GF-D8 (cell line): Measurements from ENCODE around the gene CDR2L.
A peak's percentile ranks its signal among the peaks of the same experiment; 100 is the strongest.
"Not testable (repeated sequence)": the region's sequence is repeated elsewhere in the genome, so short reads cannot be mapped to it uniquely, and the experiment has no call there.

Experiments used
- DNase-seq: peaks from one replicate; lab custom pipeline; 2025; lab: John Stamatoyannopoulos, UW

Gene CDR2L

GRCh38 chr17:74981979-74982662, 5.3 kb upstream of the CDR2L start:
- no peak for DNase-seq

GRCh38 chr17:74982663-74983313, 4.6 kb upstream of the CDR2L start:
- not testable (repeated sequence) for DNase-seq

DNA sequence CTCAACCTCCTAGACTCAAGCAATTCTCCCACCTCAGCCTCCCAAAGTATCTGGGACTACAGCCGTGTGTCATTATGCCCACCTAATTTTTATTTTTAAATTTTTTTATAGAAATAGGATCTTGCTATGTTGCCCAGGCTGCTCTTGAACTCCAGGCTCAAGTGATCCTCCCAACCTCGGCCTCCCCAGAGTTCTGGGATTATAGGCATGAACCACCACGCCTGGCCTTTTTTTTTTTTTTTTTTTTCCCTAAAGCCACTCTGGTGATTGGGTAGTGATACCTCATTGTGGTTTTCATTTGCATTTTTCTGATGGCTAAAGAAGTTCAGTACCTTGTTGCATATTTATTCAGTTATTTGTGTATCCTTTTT, 1.2 kb upstream of the CDR2L start:
- no peak for DNase-seq

DNA sequence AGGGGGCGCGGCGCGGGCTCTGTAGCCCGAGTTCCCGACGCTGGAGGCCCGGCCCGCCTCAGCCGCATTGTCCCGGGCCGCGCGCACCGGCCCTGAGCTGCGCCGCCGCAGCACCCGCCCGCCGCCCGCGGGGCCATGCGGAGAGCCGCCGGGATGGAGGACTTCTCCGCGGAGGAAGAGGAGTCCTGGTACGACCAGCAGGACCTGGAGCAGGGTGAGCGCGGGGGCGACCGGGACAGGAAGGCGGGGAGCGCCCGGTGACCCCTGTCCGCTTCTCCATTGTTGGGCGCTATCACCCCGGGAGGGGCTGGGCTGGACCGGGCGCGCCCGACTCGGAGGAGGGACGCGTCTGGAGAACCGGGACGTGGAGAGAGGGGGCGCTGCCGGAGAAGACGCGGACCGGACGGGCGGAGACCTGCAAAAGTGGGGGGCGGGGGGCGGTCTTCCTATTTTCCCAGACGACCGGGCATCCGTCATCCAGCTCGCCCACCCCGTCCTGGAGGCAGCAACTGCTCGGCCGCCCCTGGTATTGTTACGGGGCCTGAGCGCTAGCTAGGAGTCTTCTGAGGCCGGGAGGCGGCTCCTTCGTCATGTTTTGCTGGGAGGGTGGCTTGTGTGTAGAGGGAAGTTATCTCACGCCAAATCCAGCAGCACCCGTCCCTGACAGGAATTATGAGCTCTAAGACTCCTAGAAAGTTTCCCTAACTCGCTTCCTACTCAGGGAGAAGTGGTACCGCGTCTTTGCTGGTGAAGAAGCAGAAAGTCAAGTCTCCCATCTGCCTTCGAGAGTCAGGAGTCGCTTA, 678 bp downstream of the CDR2L start:
- no peak for DNase-seq

GRCh38 chr17:74990581-74991105, 3.2 kb downstream of the CDR2L start:
- DNase-seq = no peak

- no peak for DNase-seq
Observed at GRCh38 chr17:74992223-74992622, 4.8 kb downstream of the CDR2L start.

GRCh38 chr17:74994440-74994839, 7.0 kb downstream of the CDR2L start:
- no peak for DNase-seq

- no peak for DNase-seq
Observed at GRCh38 chr17:74995847-74996246, 8.4 kb downstream of the CDR2L start.

DNA sequence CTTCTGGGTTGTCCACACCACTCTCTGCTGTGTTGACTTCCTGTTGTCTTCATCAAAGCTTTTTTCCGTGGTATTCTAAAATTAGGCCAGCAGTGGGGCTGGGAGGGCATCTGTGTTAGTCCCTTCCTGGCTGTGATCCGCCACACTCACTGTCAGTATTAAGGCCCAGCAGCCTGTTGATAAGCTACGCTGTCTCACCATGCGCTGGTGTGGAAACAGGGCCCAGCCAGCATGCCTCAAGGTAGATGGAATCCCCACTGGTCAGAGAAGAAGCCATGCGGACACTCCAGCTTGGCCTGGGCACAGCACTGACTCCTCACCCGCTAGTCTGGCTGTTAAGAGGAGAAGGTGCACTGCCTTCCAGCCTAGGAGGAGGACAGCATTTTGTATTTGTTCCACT, 11.4 kb downstream of the CDR2L start:
- no peak for DNase-seq

- no peak for DNase-seq
Observed at GRCh38 chr17:74999523-74999922, 12.1 kb downstream of the CDR2L start.

DNA sequence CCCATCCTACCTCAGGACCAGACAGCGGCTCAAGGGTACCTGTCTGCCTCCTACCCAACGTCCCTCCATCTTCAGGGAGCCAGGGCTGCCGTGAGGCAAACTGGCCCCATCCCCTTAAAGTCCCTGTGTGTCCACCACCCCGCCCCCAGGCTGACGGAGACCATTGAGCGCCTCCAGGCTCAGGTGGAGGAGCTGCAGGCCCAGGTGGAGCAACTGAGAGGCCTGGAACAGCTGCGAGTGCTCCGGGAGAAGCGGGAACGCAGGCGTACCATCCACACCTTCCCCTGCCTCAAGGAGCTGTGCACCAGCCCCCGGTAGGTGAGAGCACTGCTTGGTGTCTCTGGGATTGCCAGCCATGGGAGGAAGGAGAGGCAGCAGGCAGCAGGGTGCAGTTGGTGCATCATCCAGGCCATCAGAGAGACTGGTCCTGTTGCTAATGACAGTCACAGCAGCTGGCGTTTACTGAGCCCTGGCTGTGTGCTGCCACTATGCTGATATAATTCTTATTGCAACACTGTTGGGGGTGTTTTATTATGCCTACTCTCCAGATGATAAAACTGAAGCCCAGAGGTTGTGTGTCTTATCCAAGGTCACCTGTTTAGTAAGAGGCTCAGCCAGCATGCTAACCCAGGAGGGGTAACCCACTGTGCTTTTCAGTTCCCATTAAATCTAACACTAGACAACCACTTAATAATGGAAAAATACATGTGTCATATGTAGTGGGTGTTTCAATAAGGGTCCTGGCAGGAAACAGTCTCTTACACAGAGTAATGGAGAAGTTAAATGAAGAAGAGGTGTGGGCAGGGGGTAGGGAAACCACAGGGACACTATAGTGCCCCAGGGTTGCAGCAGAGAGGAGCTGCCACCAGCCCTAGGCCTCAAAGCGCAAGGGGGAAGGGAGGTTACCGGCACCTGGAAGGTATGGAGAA, 14.7 kb downstream of the CDR2L start:
- no peak for DNase-seq

GRCh38 chr17:75003070-75003956, 15.9 kb downstream of the CDR2L start:
- DNase-seq = no peak

DNA sequence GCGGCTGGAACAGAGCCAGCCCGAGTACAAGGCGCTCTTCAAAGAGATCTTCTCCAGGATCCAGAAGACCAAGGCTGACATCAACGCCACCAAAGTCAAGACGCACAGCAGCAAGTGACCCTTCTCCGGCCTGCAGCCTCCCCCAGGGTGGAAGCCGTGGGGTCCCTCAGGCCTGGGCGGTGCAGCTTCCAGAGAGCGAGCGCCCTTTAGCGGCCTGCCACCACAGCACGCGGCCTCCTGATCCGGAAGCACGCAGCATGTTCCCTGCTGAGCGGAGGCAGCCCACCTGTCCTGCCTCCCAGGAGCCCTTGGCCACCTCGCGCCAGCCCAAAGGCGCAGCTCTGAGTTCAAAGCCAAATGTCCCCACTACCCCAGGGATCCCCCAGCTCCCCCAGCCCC, 16.5 kb downstream of the CDR2L start:
- no peak for DNase-seq

GRCh38 chr17:75004371-75004770, 16.9 kb downstream of the CDR2L start:
- DNase-seq = no peak

GRCh38 chr17:75005291-75005690, 17.9 kb downstream of the CDR2L start:
- DNase-seq = no peak

- not testable (repeated sequence) for DNase-seq
Observed at GRCh38 chr17:75006084-75006483, 18.7 kb downstream of the CDR2L start.

- DNase-seq = peak; percentile 21
Observed at GRCh38 chr17:75006653-75007052, 19.2 kb downstream of the CDR2L start.

GRCh38 chr17:75008373-75008772, 20.9 kb downstream of the CDR2L start:
- no peak for DNase-seq

- no peak for DNase-seq
Observed at GRCh38 chr17:75009139-75009724, 21.8 kb downstream of the CDR2L start.

DNA sequence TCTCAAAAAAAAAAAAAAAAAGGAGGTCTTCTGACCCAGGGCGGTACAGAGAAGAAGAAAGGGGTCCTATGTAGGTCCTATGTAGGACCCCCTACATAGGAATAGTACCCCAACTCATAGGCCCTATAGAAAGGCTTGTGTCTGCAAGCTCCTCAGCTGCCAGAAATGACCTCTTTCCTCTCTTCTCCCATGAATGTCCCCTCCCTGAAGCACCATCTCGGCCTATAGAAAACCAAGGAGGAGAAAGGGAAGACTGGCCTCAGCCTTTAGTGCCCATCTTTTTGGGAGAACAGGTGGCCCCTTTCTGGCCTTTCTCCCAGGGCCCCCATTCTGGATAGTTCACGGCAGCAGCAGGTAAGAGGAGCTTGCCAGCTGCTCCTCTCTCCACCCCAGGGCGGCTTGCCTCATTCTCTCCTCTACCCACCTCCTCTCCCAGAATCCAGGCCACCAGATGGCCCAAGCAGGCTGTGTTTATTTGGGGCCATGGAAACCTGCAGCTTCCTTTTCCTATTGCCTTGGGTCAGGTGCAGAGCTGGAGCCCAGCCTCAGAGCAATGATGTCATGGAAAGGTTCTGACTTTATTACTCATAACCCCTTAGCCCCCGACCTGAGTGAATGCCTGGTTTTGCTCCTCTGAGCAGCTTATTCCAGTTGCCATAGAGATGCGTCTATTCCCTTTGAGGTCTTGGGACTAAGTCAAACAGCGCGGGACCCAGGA, 23.4 kb downstream of the CDR2L start:
- DNase-seq = peak; percentile 63
